ENCODE data around the gene TMEM125. TPM values are rescaled to one million over a fixed set of nuclear protein-coding genes. Genes with fewer than 3 reads are reported as not detected.

The TMEM125 gene
- total RNA-seq, 4 donors from 2014 or later = 4.2 to 15.5 (median 10.2) TPM

DNA sequence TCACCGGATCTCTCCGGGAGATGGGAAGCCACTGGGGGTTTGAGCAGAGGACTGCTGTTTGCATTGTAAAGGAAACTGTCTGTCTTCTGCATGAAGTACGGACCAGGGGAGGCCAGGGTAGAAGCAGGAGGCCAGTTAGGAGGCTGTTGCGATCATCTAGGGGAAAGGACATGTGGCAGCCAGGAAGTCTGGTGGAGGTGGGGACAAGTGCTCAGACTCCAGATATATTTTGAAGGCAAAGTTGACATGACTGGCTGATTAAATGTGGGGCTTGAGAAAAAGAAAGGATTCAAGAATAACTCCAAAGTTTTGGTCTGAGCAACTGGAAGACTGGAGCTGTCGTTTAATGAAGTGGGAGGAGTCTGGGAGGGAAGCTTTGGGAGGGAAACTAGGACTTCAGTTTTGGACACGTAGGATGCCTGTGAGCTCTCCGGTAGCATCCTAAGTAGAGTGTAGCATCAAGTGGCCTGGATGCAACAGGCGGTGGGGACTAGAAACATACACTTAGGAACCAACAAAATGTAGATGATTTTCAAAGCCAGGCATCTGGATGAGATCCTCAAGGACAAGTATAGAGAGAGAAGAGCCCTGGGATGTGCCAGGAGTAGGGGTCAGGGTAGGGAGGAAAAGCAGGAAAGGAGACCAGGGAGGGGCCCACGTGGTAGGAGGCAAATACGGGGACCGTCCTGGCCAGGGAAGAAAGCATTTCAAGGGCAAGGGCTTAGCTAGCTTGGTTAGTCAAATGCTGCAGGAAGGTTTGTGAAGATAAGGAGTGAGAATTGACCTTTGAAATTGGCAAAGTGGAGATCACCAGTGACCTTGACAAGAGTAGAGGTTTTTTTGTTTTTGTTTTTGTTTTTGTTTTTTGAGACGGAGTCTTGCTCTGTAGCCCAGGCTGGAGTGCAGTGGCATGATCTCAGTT lies 19.3 kb downstream of the TMEM125 start:
- Histone ChIP-seq H3K36me3 (no peaks in the 10 kb centered on the region), H3K27me3 (no peaks in the 10 kb centered on the region), H3K27ac (no peak overlapping the region), H3K4me3 (no peak overlapping the region), H3K4me1 (peaks cover 3 to 30% (median 6%) of the 10 kb centered on the region in 3 donors), H3K9me3 (no peaks in the 10 kb centered on the region)
- 72 to 79% methylated on average over 12 of the region's 12 CpGs for WGBS, 2 donors
- no peak for TF ChIP-seq POLR2A (IDR thresholded peaks at IDR 0.05)
- TF ChIP-seq CTCF (IDR thresholded peaks at IDR 0.05) = no peak
- DNase-seq = no peak
- intact Hi-C loops (cut with DNase I) = no loop called here

- Histone ChIP-seq H3K4me3 (no peak overlapping the region), H3K36me3 (no peaks in the 10 kb centered on the region), H3K4me1 (peaks cover 0 to 39% (median 20%) of the 10 kb centered on the region in 3 donors), H3K27me3 (no peaks in the 10 kb centered on the region), H3K27ac (peak overlapping the region in 1 of 4 donors; percentile 20), H3K9me3 (no peaks in the 10 kb centered on the region)
- DNase-seq = no peak
- WGBS, 2 donors = 51 to 56% methylated on average over 3 to 6 of the region's 7 CpGs
- TF ChIP-seq POLR2A (IDR thresholded peaks at IDR 0.05) (no peak), CTCF (IDR thresholded peaks at IDR 0.05) (no peak)
- intact Hi-C loops (cut with DNase I) = no loop called here
These were observed 22.4 kb downstream of the TMEM125 start for GRCh38 chr1:43292216-43292615.

- 69 to 85% methylated on average over 5 of the region's 5 CpGs for WGBS, 2 donors
- no peaks in the 10 kb centered on the region for H3K27me3 ChIP-seq
- H3K4me3 ChIP-seq = no peak overlapping the region
- peak overlapping the region in 3 of 4 donors; percentile 84 to 86 (median 85) for H3K27ac ChIP-seq
- no peak for TF ChIP-seq CTCF (IDR thresholded peaks at IDR 0.05)
- TF ChIP-seq POLR2A (IDR thresholded peaks at IDR 0.05) = no peak
- H3K4me1 ChIP-seq = peaks cover 0 to 39% (median 20%) of the 10 kb centered on the region in 3 donors
- H3K36me3 ChIP-seq = no peaks in the 10 kb centered on the region
- no peak for DNase-seq
- no peaks in the 10 kb centered on the region for H3K9me3 ChIP-seq
- intact Hi-C loops (cut with DNase I) = no loop called here
These were observed 22.9 kb downstream of the TMEM125 start for GRCh38 chr1:43292679-43293078.

GRCh38 chr1:43293176-43293575 lies 23.4 kb downstream of the TMEM125 start:
- Histone ChIP-seq H3K4me3 (no peak overlapping the region), H3K36me3 (no peaks in the 10 kb centered on the region), H3K27ac (peak overlapping the region in 3 of 4 donors; percentile 84 to 86 (median 85)), H3K4me1 (peaks cover 0 to 39% (median 20%) of the 10 kb centered on the region in 3 donors), H3K9me3 (no peaks in the 10 kb centered on the region), H3K27me3 (no peaks in the 10 kb centered on the region)
- no peak for DNase-seq
- 64 to 75% methylated on average over 1 to 2 of the region's 2 CpGs for WGBS, 2 donors
- TF ChIP-seq CTCF (IDR thresholded peaks at IDR 0.05) (no peak), POLR2A (IDR thresholded peaks at IDR 0.05) (no peak)
- intact Hi-C loops (cut with DNase I) = no loop called here

Data from esophagus squamous epithelium (tissue), 5 donors.